Lung microvascular endothelial cell (primary cell): ENCODE measurements around the gene TFEB. TPM values are rescaled to one million over a fixed set of nuclear protein-coding genes. Genes with fewer than 3 reads are reported as not detected.

Experiments used
- DNase-seq, 2 donors: peaks; one replicate each; pipeline versions ENCODE4 v3.0.0 to v3.0.0-alpha.2; 2010; ENCODE audit warnings: low read depth in 2 of 2
- total RNA-seq: library from RNA; depleted of rRNA; stranded (reverse); fragments of >200 nt; gene quantifications from 2 replicates; pipeline ENCODE4 v1.2.1, GENCODE V29; 2014

TFEB gene
- total RNA-seq, 1 donor from 2014 or later = 6.0 TPM

GRCh38 chr6:41766043-41766664 is 30.7 kb upstream of the TFEB start:
- peak in 1 of 2 donors; percentile 16 for DNase-seq

- peak; percentile 89 to 94 for DNase-seq
Observed at GRCh38 chr6:41763470-41763869, 28.1 kb upstream of the TFEB start.

- DNase-seq = no peak
Observed at GRCh38 chr6:41759905-41760579, 24.6 kb upstream of the TFEB start.

GRCh38 chr6:41759106-41759904 is 23.9 kb upstream of the TFEB start:
- DNase-seq = no peak

- no peak for DNase-seq
Observed at GRCh38 chr6:41758641-41759035, 23.2 kb upstream of the TFEB start.

- DNase-seq = no peak
Observed at GRCh38 chr6:41757931-41758640, 22.7 kb upstream of the TFEB start.

GRCh38 chr6:41757271-41757670 is 21.9 kb upstream of the TFEB start:
- DNase-seq = no peak

- DNase-seq = no peak
Observed at GRCh38 chr6:41756354-41756753, 20.9 kb upstream of the TFEB start.

GRCh38 chr6:41755895-41756294 is 20.5 kb upstream of the TFEB start:
- DNase-seq = no peak

GRCh38 chr6:41750374-41750773 is 15.0 kb upstream of the TFEB start:
- no peak for DNase-seq

GRCh38 chr6:41748542-41748941 is 13.1 kb upstream of the TFEB start:
- DNase-seq = no peak

GRCh38 chr6:41748102-41748477 is 12.7 kb upstream of the TFEB start:
- no peak for DNase-seq

- DNase-seq = no peak
Observed at GRCh38 chr6:41747256-41748101, 12.1 kb upstream of the TFEB start, which contains the start of gene PGC. PGC (minus strand) TSS chr6:41747397; CDS start chr6:41747334, 63 bp downstream.

- DNase-seq = no peak
Observed at GRCh38 chr6:41746107-41746506, 10.7 kb upstream of the TFEB start.

GRCh38 chr6:41744236-41744787 is 8.9 kb upstream of the TFEB start:
- no peak for DNase-seq

- no peak for DNase-seq
Observed at GRCh38 chr6:41743406-41744235, 8.2 kb upstream of the TFEB start.

- DNase-seq = no peak
Observed at GRCh38 chr6:41741625-41742490, 6.5 kb upstream of the TFEB start.

GRCh38 chr6:41740366-41741162 is 5.2 kb upstream of the TFEB start:
- no peak for DNase-seq
